EH (cell line): ENCODE data around the gene RTN3.
A peak's percentile ranks its signal among the peaks of the same experiment; 100 is the strongest.
"Not testable (repeated sequence)": the region's sequence is repeated elsewhere in the genome, so short reads cannot be mapped to it uniquely, and the experiment has no call there.

Source experiments
- DNase-seq: peaks from one replicate; pipeline ENCODE4 v3.0.0-alpha.2; 2015; ENCODE audit warnings: low read depth

The RTN3 gene

GRCh38 chr11:63681321-63682065 is at the start of gene RTN3:
Gene RTN3 (plus strand): TSS chr11:63681500. CDS start chr11:63681637, 137 bp downstream.
- DNase-seq = peak; percentile 98

- DNase-seq = peak; percentile 68
Measured at GRCh38 chr11:63635762-63636465, 45.4 kb upstream of the RTN3 start.

DNA sequence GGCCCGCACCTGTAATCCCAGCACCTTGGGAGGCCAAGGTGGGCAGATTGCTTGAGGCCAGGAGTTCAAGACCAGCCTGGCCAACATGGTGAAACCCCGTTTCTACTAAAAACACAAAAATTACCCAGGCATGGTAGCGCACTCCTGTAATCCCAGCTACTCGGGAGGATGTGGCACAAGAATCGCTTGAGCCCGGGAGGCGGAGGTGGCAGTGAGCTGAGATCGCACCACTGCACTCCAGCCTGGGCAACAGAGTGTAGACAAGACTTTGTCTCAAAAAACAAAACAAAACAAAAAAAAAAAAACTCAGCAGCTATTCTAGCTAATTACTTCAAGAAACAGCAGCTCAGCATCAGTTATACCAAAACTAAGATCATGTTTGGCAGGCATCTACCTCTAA is 42.9 kb upstream of the RTN3 start:
- DNase-seq = not testable (repeated sequence)

- peak; percentile 34 for DNase-seq
Measured at GRCh38 chr11:63639199-63639832, 42.0 kb upstream of the RTN3 start.

GRCh38 chr11:63641727-63642126 is 39.6 kb upstream of the RTN3 start:
- peak; percentile 40 for DNase-seq

- DNase-seq = no peak
Measured at GRCh38 chr11:63643205-63643604, 38.1 kb upstream of the RTN3 start.

GRCh38 chr11:63652671-63653070 is 28.6 kb upstream of the RTN3 start:
- no peak for DNase-seq

- no peak for DNase-seq
Measured at GRCh38 chr11:63660972-63661371, 20.3 kb upstream of the RTN3 start.

GRCh38 chr11:63663809-63664208 is 17.5 kb upstream of the RTN3 start:
- peak; percentile 78 for DNase-seq

- peak; percentile 73 for DNase-seq
Measured at GRCh38 chr11:63666874-63667273, 14.4 kb upstream of the RTN3 start.

DNA sequence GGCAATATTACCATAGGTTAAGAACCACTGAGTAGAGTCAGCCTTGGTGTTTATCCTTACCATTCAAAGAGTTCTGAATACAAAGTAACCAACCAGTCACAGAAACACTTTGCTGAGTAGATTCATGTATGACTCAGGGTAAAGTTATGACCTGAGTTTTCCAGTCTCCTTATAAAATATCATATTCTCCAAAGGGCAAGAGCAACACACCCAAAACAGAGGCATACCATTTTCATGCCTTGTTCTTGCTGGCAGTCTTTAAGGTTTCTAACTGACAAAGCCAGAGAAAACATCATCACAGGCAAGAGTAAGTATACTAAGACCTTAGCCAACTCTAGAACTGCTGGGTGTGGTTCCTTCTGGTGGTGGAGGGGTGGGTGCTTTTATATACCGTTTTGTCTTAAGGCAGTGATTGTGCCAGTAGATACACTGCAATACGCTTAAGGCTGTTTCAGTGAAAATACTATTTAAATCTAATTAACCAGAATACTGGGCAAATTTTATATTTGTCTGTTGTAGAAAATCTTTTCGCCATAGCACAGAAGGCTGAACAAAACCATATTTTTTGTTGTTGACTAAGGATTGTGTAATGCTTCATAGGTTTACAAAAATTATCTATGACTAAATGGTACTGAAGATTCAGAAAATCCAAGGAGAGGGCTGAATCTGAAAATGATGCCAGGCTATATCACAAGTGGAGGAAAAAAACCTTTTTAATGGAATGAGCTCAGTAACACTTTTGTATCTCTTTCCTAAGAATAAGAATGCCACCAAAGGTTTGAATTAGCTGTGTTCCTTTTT is 13.1 kb upstream of the RTN3 start:
- peak; percentile 96 for DNase-seq

GRCh38 chr11:63670096-63670432 is 11.2 kb upstream of the RTN3 start:
- no peak for DNase-seq

DNA sequence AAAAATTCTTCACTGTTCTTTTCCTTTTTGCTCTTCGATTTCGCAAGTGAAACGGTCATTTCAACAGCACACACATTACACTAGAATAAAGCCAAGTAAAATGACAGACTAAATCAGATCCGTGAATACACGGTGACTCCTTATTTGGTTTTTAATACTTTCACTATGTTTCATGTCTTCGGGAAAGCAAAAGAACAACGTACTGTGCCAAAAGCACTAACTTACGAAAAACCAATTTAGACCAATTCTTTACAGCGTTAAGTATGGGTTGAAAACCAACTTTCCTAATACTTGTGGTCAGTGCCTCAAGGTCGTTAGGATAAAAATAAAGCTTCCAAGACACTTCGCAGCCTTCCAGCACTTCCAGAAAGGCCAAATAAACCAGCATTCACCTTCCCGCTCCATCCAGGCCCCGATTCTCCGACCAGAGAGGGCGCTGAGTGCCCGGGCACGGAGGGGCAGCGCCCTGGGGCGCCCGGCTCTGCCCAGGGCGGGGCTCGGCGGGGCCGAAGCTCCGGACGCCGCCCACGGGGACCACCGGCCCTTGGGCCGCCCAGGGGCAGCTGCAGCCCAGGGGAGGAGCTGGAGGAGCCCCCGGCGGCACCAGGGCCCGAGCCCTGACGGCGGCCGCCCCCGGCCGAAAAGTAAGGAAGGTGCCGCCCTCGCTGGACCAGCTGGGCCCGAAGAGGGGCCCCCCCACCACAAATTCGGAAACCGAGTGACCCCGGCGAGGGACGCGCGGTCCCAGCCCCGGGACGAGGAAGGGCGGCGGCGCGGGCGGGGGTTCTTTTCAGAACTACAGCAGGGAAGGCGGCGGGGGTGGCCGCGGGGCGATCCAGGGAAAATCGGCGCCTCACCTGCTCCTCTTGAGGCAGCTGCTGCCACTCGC is 10.6 kb upstream of the RTN3 start:
- peak; percentile 69 for DNase-seq

DNA sequence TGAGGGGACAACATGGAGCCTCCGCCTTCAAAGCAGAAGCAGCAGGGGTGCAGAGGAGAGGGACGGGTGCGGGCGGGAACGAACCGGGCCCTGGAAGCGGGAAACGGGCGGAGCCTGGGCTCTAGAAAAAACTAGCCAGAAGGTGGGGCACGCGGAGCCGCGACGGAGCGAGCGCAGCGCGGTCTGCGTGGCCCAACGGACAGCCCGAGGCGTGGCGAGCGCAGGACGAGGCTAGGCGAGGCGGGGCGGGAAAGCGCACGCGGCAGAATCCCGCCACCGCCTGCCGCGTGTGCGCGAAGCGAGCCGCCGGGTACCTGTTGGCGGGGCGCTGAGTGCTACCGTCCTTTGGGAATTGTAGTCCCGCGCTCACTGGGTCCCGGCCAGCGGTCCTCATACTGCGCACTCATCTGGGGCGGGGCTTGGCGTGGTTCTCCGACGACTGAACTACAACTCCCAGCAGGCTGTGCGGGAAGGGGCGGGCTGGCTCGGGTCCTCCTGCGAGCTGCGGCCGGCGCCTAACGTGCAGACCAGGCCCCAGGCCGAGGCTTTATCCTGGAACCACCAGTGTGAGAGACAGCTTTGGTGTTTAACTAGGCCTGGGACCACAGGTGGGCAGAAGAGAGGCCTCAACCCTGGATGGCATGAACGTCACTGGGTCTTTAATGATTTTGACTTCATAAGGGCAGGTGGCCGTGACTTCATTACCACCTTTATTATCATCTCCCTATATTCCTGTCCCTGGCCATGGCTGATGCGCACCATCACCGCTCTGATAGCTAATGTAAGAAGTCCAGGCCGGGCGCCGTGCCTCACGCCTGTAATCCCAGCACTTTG is 9.8 kb upstream of the RTN3 start, which contains the start of gene ATL3:
ATL3 (minus strand) TSS at position 55 of the 834 bp plus-strand sequence; CDS start at position 14, 41 bp downstream.
- peak; percentile 97 for DNase-seq

DNA sequence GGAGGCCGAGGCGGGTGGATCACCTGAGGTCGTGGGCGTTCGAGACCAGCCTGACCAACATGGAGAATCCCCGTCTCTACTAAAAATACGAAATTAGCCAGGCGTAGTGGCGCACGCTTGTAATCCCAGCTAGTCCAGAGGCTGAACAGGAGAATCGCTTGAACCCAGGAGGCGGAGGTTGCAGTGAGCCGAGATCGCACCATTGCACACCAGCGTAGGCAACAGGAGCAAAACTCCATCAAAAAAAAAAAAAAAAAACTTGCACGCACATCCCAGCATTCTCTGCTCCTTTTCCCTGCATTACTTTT is 9.2 kb upstream of the RTN3 start:
- no peak for DNase-seq

DNA sequence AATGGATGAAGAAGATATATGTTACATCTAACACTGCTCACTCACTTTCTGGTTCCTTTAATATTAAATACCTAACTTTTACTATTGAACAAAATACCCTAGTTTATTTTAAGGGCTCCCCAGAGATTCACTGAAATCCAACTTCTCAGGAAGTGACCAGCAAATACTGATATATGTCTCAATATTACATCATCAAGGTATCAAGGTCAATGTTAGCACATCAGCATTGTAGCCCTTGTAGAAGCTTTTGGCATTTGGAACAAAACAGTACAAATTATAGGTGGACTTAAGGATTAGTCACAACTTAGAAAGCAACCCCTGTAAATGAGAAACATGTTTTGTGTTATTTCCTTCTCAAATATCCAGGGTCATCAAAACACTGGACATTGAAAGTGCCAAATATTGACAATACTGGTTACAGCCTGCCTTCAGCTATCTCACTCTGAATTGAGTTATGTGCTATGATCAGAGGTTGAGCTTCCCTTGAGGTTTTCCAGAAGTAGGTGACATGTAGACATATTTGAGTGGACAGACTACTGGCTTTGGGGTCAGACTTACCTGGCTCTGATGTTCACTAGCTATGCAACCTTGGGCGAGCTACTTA is 8.3 kb upstream of the RTN3 start:
- no peak for DNase-seq

GRCh38 chr11:63673579-63673978 is 7.7 kb upstream of the RTN3 start:
- peak; percentile 70 for DNase-seq

DNA sequence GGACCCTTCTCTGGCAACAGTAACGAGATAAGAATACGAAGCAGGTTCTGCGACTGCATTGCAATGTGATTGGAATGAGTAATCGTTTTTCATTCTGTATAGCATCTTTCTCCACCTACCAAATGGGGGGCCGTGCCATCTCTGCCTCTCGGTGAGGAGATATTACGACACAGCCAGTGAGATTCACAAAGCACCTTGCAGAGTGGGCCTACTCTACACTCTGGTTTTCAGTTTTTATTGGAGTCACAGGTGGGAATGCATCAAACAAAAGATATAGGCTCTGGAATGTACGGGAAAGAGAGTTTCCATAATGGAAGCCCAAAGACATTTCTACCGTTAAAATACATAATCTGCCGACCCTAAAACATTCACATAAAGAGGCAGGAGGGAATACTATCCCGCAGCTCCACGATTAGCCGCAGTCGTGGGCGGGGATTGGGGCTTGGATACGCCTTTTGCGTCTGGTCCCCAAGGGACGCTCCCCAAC is 423 bp upstream of the RTN3 start:
- no peak for DNase-seq

GRCh38 chr11:63682066-63683021 is 1.0 kb downstream of the RTN3 start:
- DNase-seq = peak; percentile 45
